Right forelimb (tissue), 1 donor: ENCODE measurements around the gene RPS6KB2.

Experiments
- DNase-seq: peaks from one replicate; pipeline ENCODE4 v3.0.0-alpha.2; 2018

Gene RPS6KB2

GRCh38 chr11:67428052-67429001, at the start of gene RPS6KB2:
Gene RPS6KB2, plus strand, starts transcription at chr11:67428494. Its CDS starts 52 bp downstream, at chr11:67428546.
- peak; percentile 100 for DNase-seq

DNA sequence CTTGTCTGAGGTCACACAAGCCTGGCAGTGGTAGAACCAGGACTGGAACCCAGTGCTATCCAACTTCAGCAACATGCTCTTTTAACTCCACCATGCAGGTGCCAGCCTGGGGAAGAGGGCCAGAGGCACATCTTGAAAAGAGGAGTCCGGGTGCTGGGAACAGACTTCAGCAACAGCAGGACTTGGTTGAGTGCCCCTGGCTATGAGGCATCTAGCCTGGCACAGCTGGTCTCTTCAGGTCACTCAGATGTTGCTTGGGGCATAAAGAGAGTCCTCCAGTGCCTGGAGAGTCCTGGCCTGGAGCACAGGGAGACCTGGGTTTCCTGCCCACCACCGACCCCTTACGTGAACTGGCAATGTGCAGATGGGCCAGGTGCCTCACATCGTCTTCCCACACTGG, 49.8 kb upstream of the RPS6KB2 start:
- no peak for DNase-seq

DNA sequence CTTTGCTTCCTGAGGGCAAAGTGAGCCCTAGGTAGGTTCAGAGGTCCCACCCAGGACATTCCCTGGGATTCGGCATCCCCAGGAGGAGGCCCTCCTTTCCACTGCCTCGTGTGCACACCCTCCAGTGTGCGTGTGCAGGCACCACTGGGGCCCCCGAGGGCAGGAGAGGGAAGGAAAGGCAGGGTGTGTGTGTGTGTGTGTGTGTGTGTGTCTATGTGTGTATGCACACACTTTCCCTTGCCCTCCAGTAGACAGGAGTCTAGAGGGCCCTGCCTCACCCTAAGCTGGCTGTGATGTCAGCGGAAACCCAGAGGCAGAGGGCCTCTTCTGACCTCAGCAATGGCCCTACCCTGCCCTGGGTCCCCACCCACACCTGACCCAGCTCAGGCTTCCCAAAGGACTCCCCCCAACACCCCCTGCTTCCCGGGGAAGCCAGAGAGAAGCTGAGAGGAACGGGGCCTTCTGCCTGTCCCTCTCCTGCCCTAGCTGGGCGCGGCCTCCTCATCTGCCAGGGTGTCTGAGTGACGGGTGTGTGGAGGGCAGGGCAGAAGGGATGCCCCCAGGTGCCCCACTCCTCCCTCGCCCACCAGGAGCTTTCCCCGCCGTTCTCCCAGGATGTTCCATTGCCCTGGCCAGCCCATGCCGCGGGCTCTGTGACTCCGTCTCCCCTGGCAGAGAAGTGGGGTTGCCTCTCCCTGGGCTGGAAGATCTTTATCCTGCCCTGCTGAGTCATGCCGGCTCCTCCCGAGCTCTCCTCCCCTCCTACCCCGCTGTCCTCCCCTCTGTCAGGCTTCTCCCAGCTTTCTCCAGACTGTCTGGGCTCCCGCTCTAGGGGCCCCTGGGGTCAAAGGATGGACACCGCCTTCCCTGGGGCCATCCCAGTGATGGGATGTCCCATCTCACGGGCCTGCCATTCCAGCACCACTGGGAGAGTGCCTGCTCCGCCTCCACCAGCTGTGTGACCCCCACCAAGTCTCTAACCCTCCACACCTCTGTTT, 48.9 kb upstream of the RPS6KB2 start:
- DNase-seq: no peak

- no peak for DNase-seq
These were observed 46.9 kb upstream of the RPS6KB2 start for GRCh38 chr11:67381244-67381972.

DNA sequence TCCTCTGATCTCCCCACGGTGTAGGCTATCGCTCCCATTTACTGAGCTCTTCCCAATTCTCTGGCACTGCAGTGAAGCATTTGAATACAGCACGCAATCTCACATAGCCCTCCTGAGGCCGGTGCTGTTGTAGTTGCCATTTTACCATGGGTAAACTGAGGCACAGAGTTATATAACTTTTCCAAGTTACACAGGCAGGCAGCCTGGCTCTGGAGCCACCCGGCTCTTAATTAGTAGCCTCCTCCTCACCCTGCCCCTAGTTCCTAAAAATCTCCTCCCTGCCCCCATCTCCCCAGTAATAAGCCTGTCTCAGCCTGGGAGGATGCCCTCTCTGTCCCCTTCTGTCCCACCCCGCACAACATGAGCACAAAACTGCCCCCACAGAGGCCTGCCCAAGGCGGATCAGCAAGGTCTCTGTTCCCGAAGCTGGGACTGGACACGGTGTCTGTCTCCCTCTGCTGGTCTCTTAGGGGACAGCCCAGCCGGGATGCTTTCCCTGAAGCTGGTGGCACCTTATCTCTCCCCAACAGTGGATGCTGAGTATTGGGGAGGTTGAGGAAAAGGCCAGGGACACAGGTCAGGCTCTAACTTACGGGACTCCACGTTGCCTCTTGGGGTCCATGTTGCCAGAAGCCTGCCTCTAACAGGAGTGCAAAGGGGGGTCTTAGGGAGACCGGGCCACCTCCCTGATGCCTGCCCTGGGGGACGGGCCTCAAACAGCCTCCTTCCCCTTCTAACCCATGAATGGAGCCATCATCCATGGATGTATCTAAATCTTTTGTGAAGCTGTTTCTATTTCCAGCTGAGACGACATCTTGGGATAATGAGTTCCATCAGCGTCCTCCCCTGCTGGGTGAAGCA, 45.8 kb upstream of the RPS6KB2 start:
- peak; percentile 89 for DNase-seq

DNA sequence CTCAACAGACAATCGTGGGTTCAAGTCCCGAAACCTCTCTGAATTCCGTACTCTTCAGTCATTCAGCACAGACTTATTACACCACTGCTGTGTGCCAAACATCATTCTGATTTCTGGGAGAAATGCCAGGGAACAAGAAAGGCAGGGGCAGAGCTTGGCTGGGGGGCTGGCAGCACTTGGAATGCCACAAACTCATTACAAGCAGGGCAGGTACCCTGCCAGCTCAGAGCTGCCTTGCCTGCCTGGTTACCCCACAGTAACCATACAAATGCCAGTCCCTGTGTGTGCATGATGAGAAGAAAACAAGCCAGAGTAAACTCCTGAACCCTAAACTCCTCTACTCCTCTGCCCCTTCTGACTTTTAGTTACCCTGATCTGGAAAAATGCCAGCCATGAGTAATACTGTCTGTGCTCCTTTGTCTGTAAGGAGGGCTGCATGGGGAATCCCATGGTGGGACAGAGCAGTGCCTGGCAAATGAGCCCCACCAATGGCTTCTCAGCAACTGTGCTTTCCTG, 43.4 kb upstream of the RPS6KB2 start:
- no peak for DNase-seq

- DNase-seq: no peak
These were observed 41.2 kb upstream of the RPS6KB2 start for GRCh38 chr11:67387069-67387468.

DNA sequence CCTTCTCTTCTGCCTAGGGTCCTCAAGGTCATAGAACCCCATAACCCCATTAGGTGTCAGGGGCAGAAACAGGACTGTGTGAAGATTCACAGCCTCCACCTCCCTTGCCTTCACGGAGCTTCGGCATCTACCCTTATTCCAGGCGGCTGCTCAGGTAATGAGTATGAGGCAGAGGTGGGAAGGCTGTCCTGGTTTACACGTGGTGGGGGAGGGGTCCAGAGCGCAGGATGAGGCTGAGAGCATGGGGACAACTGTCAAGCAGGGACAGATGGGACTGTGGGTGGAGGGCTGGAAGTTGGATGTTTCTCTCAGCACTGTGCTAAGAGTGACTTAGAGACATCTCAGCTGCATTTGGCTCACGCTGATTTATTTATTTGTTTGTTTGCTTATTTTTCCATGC, 40.8 kb upstream of the RPS6KB2 start:
- DNase-seq: no peak

- DNase-seq: no peak
These were observed 38.8 kb upstream of the RPS6KB2 start for GRCh38 chr11:67389477-67389876.

DNA sequence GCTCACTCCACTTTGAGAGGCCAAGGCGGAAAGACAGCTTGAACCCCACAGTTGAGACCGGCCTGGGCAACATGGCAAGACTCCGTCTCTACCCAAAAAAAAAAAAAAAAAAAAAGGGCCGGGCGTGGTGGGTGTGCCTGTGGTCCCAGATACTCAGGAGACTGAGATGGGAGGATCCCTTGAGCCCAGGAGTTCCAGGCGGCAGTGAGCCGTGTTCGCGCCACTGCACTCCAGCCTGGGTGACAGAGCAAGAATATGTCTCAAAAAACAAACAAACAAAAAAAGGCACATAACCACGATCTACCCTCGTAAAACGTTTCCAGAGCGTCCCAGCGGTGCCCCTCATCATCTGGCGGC, 37.4 kb upstream of the RPS6KB2 start:
- DNase-seq: no peak

DNA sequence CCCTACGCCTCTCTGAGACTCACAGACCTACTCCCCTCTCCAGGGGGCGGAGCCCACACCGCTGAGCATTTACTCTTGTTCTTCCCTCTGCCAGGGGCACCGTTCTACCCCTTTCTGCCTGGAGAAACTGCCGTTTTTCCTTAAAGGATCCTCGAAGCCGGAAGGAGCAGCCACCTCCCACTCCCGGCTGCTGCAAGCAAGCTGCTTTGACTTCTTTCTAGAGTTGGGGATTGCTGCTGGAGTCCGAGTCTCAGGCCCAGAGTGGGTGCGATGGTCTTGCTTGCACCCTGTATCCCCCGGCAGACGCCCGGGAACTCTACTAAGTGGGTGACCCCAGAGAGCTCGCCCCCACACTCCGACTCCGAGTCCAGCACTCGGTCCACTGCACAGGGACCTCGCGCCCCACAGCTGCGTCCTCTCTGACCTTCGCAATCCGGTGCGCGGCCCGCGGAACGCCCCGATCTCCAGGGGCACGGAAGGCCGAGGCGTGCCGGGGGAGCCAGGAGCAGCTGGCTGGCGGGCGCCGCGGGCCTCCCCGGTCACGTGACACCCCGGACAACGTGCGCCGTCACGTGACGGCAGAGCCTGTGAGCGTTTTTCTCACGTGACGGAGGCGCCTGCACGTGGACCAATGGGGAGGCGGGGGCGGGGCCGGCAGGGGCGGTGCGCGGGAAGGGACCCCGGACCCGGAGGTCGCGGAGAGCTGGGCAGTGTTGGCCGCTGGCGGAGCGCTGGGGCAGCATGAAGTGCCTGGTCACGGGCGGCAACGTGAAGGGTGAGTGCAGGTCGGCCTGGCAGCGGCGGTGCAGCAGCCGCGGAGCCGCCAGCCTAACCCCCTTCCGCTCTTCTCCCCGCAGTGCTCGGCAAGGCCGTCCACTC, 36.8 kb upstream of the RPS6KB2 start, which contains the start of gene RAD9A:
RAD9A (plus strand) TSS at position 683 of the 879 bp plus-strand sequence; CDS start at position 742, 59 bp downstream.
- DNase-seq: peak; percentile 95

DNA sequence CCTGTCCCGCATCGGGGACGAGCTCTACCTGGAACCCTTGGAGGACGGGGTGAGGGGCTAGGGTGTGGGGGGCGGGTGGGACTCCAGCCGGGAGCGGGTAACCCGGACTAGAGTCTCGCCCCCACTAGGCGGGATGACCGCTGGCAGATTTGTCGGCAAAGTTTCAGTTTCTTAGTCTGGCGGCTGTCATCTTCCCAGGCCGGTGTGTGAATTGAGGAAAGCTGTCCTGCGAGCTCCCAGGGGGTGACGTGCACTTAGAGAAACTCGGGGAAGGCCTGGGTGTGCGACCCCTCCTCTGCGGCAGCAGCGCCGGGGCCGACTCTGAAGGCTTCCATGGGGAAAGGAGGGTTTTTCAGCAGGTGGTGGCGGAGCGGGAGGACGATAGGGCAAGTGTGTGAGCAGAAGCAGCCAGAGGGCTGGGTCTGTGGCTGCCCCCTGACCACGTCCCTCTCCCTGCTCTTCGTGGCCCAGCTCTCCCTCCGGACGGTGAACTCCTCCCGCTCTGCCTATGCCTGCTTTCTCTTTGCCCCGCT, 36.0 kb upstream of the RPS6KB2 start:
- no peak for DNase-seq

DNA sequence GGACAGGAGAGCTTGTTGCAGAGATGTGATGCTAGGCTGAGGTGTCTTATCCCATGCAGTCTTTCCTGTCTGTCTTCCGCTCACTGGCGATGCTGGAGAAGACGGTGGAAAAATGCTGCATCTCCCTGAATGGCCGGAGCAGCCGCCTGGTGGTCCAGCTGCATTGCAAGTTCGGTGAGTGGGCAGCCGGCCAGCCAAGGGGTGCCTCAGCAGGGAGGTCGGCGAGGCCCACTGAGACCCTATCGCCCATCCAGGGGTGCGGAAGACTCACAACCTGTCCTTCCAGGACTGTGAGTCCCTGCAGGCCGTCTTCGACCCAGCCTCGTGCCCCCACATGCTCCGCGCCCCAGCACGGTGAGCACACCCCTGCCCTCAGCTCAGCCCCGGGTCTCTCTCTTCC, 34.9 kb upstream of the RPS6KB2 start:
- no peak for DNase-seq

DNA sequence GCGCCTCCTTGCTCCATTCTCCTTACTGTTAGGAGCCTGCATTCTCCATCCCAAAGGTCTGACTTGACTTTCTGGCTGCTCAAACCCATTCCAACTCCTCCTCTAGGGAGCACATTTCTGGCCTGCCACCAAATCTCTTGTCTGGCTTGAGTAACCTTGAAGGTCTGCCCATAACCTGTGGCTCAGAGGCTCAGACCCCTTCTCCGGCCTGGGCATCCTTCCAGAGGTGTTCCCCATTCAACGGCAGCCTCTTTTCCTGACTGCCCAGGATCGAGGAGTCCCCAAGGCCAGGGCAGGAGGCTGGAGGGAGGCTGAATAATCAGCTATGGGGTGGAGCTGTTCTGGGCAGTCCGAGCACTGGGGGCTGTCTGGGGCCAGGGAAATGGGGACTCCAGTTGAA, 34.3 kb upstream of the RPS6KB2 start:
- no peak for DNase-seq

- no peak for DNase-seq
These were observed 32.6 kb upstream of the RPS6KB2 start for GRCh38 chr11:67395555-67396258.

DNA sequence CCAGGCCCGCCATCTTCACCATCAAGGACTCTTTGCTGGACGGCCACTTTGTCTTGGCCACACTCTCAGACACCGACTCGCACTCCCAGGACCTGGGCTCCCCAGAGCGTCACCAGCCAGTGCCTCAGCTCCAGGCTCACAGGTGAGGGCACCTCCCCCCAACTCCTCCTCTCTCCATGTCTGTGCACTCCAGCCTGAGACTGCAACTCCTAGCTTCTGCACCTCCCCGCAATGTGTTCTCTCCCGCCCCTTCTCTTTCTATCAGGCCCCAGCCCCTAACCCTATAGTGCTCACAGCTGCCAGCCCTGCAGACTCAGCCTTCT, 32.1 kb upstream of the RPS6KB2 start:
- DNase-seq: no peak

DNA sequence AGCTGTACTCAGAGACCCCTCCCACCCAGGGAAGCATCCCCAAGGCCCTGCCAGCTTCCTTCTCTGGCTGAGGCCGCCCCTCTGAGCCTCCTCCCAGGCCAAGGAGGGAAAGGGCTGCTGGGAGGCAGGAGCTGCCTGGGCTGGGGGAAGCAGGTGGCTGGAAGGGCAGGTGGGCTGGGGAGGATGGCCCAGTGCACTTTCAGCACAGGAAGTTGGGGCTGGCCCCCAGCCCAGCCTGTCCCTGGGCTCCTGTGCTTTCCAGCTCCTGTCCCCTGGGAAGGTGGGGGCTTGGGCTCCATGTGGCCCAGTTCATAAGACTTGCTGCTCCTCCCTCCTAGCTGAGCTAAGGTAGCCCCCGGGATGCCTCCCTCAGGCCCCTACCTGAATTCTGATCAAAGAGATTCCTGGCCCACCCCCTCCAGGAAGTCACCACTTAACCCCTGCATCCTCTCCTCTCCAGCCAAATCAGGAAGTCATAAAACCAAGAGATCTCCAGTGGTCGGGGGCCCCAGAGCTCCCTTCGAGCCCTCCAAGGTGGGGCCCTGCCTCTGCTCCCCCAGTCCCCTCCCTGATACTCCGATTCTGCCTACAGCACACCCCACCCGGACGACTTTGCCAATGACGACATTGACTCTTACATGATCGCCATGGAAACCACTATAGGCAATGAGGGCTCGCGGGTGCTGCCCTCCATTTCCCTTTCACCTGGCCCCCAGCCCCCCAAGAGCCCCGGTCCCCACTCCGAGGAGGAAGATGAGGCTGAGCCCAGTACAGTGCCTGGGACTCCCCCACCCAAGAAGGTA, 31.5 kb upstream of the RPS6KB2 start:
- DNase-seq: peak; percentile 48

GRCh38 chr11:67397536-67397935, 30.8 kb upstream of the RPS6KB2 start:
- DNase-seq: peak; percentile 47
